ENCODE measurements around the gene SLC24A3.

DNA sequence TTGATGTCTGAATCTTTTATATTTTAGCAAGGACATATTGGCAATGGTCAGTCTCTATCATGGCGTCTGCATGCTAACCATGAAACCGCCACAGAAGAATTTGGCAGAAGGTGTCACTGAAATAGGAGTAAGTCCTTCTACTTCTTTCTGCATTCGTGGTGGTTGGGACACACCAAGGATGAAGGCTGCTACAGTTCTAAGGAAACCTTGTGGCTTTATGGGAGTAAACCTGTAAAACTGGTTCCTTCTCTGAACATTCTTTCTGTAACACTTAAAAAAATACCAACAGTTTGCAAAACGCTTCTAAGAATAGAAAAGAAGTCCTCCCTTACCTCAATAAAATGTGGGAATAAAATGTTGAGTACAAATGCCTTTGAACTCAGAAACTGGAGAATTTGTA is 195.3 kb downstream of the SLC24A3 start:
- TF ChIP-seq, protein P1, sequence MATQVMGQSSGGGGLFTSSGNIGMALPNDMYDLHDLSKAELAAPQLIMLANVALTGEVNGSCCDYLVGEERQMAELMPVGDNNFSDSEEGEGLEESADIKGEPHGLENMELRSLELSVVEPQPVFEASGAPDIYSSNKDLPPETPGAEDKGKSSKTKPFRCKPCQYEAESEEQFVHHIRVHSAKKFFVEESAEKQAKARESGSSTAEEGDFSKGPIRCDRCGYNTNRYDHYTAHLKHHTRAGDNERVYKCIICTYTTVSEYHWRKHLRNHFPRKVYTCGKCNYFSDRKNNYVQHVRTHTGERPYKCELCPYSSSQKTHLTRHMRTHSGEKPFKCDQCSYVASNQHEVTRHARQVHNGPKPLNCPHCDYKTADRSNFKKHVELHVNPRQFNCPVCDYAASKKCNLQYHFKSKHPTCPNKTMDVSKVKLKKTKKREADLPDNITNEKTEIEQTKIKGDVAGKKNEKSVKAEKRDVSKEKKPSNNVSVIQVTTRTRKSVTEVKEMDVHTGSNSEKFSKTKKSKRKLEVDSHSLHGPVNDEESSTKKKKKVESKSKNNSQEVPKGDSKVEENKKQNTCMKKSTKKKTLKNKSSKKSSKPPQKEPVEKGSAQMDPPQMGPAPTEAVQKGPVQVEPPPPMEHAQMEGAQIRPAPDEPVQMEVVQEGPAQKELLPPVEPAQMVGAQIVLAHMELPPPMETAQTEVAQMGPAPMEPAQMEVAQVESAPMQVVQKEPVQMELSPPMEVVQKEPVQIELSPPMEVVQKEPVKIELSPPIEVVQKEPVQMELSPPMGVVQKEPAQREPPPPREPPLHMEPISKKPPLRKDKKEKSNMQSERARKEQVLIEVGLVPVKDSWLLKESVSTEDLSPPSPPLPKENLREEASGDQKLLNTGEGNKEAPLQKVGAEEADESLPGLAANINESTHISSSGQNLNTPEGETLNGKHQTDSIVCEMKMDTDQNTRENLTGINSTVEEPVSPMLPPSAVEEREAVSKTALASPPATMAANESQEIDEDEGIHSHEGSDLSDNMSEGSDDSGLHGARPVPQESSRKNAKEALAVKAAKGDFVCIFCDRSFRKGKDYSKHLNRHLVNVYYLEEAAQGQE (IDR thresholded peaks at IDR 0.05; ENCODE audit: borderline replicate concordance in 1 of 2, low read depth in 1 of 2, low read length in 2 of 2): no peak
- TF ChIP-seq SKI (IDR thresholded peaks at IDR 0.05; ENCODE audit: partially characterized antibody): no peak
